HG02840 (cell line): Measurements from ENCODE around the gene URB1.
A peak's percentile ranks its signal among the peaks of the same experiment; 100 is the strongest.
"Not testable (repeated sequence)": the region's sequence is repeated elsewhere in the genome, so short reads cannot be mapped to it uniquely, and the experiment has no call there.

Experiments used
- ATAC-seq: cut with Tn5 transposase; IDR thresholded peaks from one replicate; pipeline ENCODE4 v1.9.1; 2021; ENCODE audit warnings: mild to moderate bottlenecking, moderate library complexity, moderate number of reproducible peaks; ENCODE audit not compliant: unreplicated experiment, low FRiP score

URB1 gene

GRCh38 chr21:32413015-32413504 lies 20.2 kb upstream of the URB1 start:
- ATAC-seq, result no peak

DNA sequence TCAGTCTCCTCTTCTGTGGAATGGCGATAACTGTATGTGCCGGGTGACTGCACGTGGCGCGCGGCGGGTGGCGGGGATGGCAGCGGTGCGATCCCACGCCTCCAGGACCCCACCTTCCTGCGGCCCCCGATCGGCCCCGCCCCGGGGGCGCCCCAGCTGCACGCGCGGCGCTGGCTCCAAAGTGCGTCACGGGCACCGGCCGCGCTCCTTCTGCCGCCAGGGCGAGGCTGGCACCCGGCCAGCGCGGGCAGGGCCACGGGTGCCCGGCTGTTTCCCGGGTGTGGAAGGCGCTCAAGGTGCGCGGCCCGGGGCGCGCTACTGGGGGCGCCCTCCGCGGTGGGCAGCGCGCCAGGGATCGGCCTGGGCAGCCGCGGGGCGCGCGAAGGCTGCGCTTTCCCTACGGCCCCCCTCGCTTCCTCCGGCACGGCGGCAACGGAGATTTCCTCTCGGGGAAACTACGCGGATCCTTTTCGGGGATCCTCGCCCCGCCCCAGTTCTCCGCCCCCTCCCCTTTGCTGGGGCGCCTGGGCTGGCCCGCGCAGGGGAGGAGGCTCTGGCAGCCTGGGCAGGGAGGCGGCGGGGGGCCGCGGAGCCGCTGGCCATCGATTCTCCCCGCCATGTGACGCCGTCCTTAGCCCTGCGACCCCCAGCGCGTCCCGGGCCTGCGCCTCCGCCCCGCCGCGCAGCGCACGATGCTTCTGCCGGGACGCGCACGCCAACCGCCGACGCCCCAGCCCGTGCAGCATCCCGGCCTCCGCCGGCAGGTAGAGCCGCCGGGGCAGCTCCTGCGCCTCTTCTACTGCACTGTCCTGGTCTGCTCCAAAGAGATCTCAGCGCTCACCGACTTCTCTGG lies 19.6 kb upstream of the URB1 start, which contains the start of gene EVA1C:
Gene EVA1C, plus strand, starts transcription at position 545 of the 853 bp plus-strand sequence. Its CDS starts 148 bp downstream, at position 693.
- ATAC-seq, result no peak

GRCh38 chr21:32411350-32412161 lies 18.7 kb upstream of the URB1 start:
- no peak for ATAC-seq

DNA sequence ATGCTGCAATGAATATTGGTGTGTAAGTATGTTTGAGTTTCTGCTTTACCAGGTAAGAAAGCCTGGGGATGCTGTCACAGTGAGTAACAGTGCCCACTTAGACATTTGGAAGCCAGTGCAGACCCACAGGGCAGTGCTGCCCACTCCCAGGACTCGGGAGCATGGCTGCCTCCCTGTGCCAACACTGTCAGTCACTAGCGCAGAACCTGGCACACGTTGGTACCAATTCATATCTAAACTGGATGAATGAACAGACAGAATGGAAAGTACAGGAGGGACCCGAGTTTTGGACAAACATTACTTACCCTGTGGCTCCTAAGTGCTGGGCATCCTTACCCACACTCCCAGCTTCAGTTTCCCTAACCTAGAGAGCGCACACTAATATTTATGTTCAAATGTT lies 18.1 kb upstream of the URB1 start:
- ATAC-seq, result no peak

- no peak for ATAC-seq
Measured at GRCh38 chr21:32410291-32410690, 17.5 kb upstream of the URB1 start.

GRCh38 chr21:32406405-32406804 lies 13.6 kb upstream of the URB1 start:
- ATAC-seq, result no peak

GRCh38 chr21:32403201-32403777 lies 10.5 kb upstream of the URB1 start:
- ATAC-seq, result no peak

- no peak for ATAC-seq
Measured at GRCh38 chr21:32393677-32394001, 827 bp upstream of the URB1 start.

- ATAC-seq, result peak; percentile 36
Measured at GRCh38 chr21:32392299-32392879, 423 bp downstream of the URB1 start.

- ATAC-seq, result no peak
Measured at GRCh38 chr21:32391755-32392154, 1.1 kb downstream of the URB1 start.

GRCh38 chr21:32390537-32391224 lies 2.1 kb downstream of the URB1 start:
- ATAC-seq, result not testable (repeated sequence)

GRCh38 chr21:32389337-32390015 lies 3.3 kb downstream of the URB1 start:
- ATAC-seq, result no peak

DNA sequence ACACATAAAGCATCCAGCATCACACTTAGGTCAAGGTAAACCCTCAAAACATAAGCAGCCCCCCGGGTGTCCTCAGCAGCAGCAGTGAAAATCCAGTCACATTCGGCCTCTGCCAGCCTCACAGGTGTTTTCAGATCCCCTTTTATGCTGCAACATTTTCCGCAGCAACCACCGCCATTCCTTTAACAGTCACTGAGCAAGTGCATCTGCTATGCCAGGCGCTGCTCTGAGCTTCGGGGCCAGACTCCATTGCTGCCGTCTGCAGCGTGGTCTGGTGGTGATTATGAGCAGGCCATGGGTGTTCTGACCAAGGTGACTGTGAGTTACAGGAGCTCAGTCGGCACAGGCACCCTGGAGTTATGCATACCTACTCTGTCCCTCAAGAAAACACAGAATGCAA lies 4.5 kb downstream of the URB1 start:
- no peak for ATAC-seq

DNA sequence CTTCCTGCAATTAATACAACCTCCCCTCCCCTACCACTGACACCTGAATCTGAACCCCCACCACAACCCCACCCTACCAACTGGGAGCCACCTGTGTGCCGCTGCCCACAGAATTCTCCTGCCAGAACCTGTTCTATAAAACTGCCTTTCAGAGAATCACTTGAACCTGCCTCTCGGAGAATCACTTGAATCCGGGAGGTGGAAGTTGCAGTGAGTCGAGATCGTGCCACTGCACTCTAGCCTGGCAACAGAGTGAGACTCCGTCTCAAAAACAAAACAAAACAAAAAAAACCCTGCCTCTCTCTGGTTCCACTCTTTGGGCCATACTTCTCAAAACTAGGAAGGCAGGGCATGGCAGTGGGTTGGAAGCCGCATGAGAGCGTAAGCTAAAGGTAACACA lies 5.7 kb downstream of the URB1 start:
- no peak for ATAC-seq

DNA sequence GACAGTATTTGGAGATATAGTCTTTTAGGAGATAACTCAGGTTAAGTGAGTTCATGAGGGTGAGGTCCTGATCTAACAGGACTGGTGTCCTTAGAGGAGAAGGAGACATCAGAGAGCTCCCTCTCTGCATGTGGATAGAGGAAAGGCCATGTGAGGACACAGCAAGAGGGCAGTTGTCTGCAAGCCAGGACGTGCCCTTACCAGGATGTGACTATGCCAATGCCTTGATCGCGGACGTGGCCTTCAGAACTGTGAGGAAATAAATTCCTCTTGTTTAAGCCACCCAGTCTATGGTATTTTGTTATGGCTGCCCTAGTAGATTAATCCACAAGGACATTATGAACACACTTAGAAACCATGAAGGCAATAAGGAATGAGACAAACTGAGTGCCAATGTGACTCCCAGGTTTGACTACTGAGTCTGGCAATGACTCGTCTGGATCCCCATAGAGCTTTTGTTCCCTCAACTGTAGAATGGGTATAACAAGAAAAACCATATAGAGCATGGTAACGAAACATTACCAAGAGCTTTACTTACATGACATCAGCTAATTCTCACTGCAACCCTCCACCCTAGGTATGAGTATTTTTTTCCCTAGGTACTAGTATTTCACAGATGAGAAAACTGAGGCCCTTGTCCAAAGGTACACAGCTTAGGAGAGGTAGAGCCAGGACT lies 6.5 kb downstream of the URB1 start:
- ATAC-seq, result no peak

DNA sequence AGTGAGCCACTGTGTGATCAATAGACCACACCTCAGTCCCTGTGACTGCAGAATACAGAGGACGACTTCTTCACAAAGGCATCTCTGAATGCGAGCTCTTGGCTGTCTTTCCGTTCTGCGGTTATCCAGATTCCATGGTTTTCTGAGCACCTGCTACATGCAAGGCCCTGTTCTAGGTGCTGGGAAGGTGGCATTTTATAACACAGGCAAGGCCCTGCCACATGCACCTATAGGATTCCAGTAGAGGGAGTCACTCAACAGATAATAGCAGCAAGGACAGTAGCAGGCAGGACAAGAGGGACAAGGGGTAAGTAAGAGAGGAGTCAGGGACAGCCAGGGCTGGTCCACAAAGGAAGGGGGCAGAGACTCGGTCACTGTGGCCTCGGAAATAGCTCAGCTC lies 9.0 kb downstream of the URB1 start:
- ATAC-seq, result no peak

DNA sequence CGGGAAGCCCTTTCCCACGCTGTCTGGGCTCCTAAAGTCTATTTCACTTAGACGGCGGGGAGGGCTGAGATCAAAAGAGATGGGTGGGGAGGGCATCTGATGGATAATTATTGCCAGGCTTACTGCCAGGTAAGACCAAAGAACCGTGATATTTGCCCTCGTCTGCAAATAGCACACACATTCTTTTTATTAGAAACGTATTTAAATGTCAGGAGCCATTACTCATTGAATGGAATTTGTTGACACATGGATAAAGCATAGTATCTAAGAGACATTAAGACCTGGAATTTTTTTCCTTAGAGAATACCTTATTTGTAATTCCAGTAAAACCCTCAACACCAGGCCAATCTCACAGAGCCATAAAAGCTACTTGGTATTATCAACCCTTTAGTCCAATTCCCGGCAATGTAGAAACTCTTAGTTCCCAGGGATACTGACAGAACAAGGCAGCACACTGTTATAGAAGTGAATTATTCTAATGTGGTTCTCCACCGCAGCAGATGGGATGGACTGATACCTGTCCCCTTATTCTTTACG lies 10.6 kb downstream of the URB1 start:
- ATAC-seq, result no peak

- no peak for ATAC-seq
Measured at GRCh38 chr21:32381571-32381970, 11.2 kb downstream of the URB1 start.

GRCh38 chr21:32380940-32381339 lies 11.9 kb downstream of the URB1 start:
- no peak for ATAC-seq
